OCI-LY3 (cell line): ENCODE results near the gene SETD5.

Experiments
- H2AFZ ChIP-seq: fragments of 200-600, 300-600 bp; shearing (Covaris generic); 2 replicates; pipeline ENCODE4 v1.6.0; 2014; ENCODE audit warnings: antibody characterized with exemption, low read depth, low read length
- H3K27ac ChIP-seq: fragments of 200-600, 300-600 bp; sonication (generic); 2 replicates; pipeline ENCODE4 v1.5.1; 2014; ENCODE audit warnings: mild to moderate bottlenecking, low read length, moderate library complexity, mixed read lengths
- H3K27me3 ChIP-seq: fragments of 200-600, 300-600 bp; sonication (generic); 2 replicates; pipeline ENCODE4 v1.6.1; 2014; ENCODE audit warnings: low read depth, low read length, mixed read lengths
- H3K36me3 ChIP-seq: fragments of 200-600, 300-600 bp; sonication (generic); replicated peaks from 2 replicates; pipeline ENCODE3; 2014; ENCODE audit warnings: low read depth, low read length, mixed read lengths
- H3K4me1 ChIP-seq: fragments of 300-600, 200-600 bp; sonication (generic); 2 replicates; pipeline ENCODE4 v1.6.1; 2014; ENCODE audit warnings: low read length, mixed read lengths
- H3K4me2 ChIP-seq: fragments of 200-600, 300-600 bp; sonication (generic); 2 replicates; pipeline ENCODE4 v1.6.1; 2014; ENCODE audit warnings: low read length, mixed read lengths
- H3K4me3 ChIP-seq: fragments of 300-600, 200-600 bp; sonication (generic); 2 replicates; pipeline ENCODE4 v1.5.1; 2014; ENCODE audit warnings: antibody characterized with exemption, mild to moderate bottlenecking, low read length, moderate library complexity
- H3K79me2 ChIP-seq: fragments of 300-600, 200-600 bp; shearing (Covaris generic); 2 replicates; pipeline ENCODE4 v1.6.1; 2014; ENCODE audit warnings: mild to moderate bottlenecking, low read length, mixed read lengths
- H3K9ac ChIP-seq: fragments of 300-600, 200-600 bp; shearing (Covaris generic); 2 replicates; pipeline ENCODE4 v1.6.0; 2014; ENCODE audit warnings: mild to moderate bottlenecking, low read length, moderate library complexity
- H3K9me3 ChIP-seq: fragments of 200-600, 300-600 bp; shearing (Covaris generic); 2 replicates; pipeline ENCODE4 v1.6.1; 2014; ENCODE audit warnings: low read length, mixed read lengths; ENCODE audit not compliant: insufficient read depth
- H4K20me1 ChIP-seq: fragments of 200-600, 300-600 bp; sonication (generic); 2 replicates; pipeline ENCODE4 v1.6.1; 2016; ENCODE audit warnings: low read length, mixed read lengths; ENCODE audit not compliant: insufficient read depth
- CTCF ChIP-seq: fragments of 200-600, 300-600 bp; sonication (generic); IDR thresholded peaks from 2 replicates; pipeline ENCODE4 v1.5.1; 2014; ENCODE audit warnings: antibody characterized with exemption, low read length, low read depth
- EZH2phosphoT487 ChIP-seq: fragments of 200-600 bp; shearing (Covaris generic); IDR thresholded peaks from 2 replicates; pipeline ENCODE4 v1.6.1; 2018; ENCODE audit warnings: antibody characterized with exemption, mixed run types, low read depth

The SETD5 gene

GRCh38 chr3:9467451-9467850, 70.0 kb downstream of the SETD5 start:
- Histone ChIP-seq H3K79me2 (peaks cover 29% of the 10 kb centered on the region), H3K27ac (no peak overlapping the region), H3K9ac (no peak overlapping the region)

GRCh38 chr3:9468460-9468859, 71.0 kb downstream of the SETD5 start:
- Histone ChIP-seq H3K79me2 (peaks cover 29% of the 10 kb centered on the region), H3K27ac (no peak overlapping the region), H3K4me2 (no peak overlapping the region), H3K9ac (no peak overlapping the region), H3K36me3 (peaks cover 90% of the 10 kb centered on the region), H3K9me3 (no peaks in the 10 kb centered on the region), H4K20me1 (peaks cover 23% of the 10 kb centered on the region), H3K4me1 (no peaks in the 10 kb centered on the region), H2AFZ (no peak overlapping the region), H3K27me3 (no peaks in the 10 kb centered on the region), H3K4me3 (no peak overlapping the region)
- TF ChIP-seq EZH2phosphoT487 (no peak), CTCF (no peak)

More at GRCh38 chr3:9467451-9467850, 70.0 kb downstream of the SETD5 start:
- H3K9me3 ChIP-seq, result no peaks in the 10 kb centered on the region
- H3K36me3 ChIP-seq, result peaks cover 85% of the 10 kb centered on the region
- no peak overlapping the region for H3K4me2 ChIP-seq
- no peak overlapping the region for H2AFZ ChIP-seq
- H3K4me1 ChIP-seq, result no peaks in the 10 kb centered on the region
- no peaks in the 10 kb centered on the region for H3K27me3 ChIP-seq
- H3K4me3 ChIP-seq, result no peak overlapping the region
- TF ChIP-seq EZH2phosphoT487 (no peak), CTCF (no peak)
- peaks cover 23% of the 10 kb centered on the region for H4K20me1 ChIP-seq

GRCh38 chr3:9469986-9470385, 72.6 kb downstream of the SETD5 start:
- H3K36me3 ChIP-seq, result peaks cover 92% of the 10 kb centered on the region

GRCh38 chr3:9473496-9474065, 76.2 kb downstream of the SETD5 start:
- TF ChIP-seq EZH2phosphoT487, result no peak
- TF ChIP-seq CTCF, result no peak
- Histone ChIP-seq H3K27me3 (no peaks in the 10 kb centered on the region), H3K36me3 (peaks cover 92% of the 10 kb centered on the region), H3K9ac (no peak overlapping the region), H3K9me3 (no peaks in the 10 kb centered on the region), H3K4me3 (no peak overlapping the region), H2AFZ (no peak overlapping the region), H3K79me2 (peaks cover 26% of the 10 kb centered on the region), H3K27ac (no peak overlapping the region), H4K20me1 (peaks cover 18% of the 10 kb centered on the region), H3K4me2 (no peak overlapping the region), H3K4me1 (no peaks in the 10 kb centered on the region)

More at GRCh38 chr3:9469986-9470385, 72.6 kb downstream of the SETD5 start:
- TF ChIP-seq EZH2phosphoT487 (no peak), CTCF (no peak)
- Histone ChIP-seq H3K9me3 (no peaks in the 10 kb centered on the region), H3K9ac (no peak overlapping the region), H3K27ac (no peak overlapping the region), H3K79me2 (peaks cover 29% of the 10 kb centered on the region), H2AFZ (no peak overlapping the region), H3K4me1 (no peaks in the 10 kb centered on the region), H3K4me2 (no peak overlapping the region), H4K20me1 (peaks cover 23% of the 10 kb centered on the region), H3K27me3 (no peaks in the 10 kb centered on the region), H3K4me3 (no peak overlapping the region)
